Fibroblast of lung (primary cell): ENCODE data around the gene ATP2A1.

Experiments
- CTCF ChIP-seq, 2 donors: IDR thresholded peaks in 1 of 2; conservative IDR thresholded peaks in 1 of 2; 1 replicate in 1 of 2; 2 replicates in 1 of 2; pipeline ENCODE4 v1.5.1; 2011 to 2012; ENCODE audit warnings: low read length in 2 of 2, control low read depth in 1 of 2, inconsistent platforms in 1 of 2, low read depth in 1 of 2, mild to moderate bottlenecking in 1 of 2
- EZH2 ChIP-seq: IDR thresholded peaks from 2 replicates; pipeline ENCODE4 v1.5.1; 2012; ENCODE audit warnings: low read length, control low read depth, mild to moderate bottlenecking; ENCODE audit errors: missing control alignments

- no peak for TF ChIP-seq CTCF (conservative IDR thresholded peaks at IDR 0.05 in 1 of 2, IDR thresholded peaks at IDR 0.05 in 1 of 2; ENCODE audit: low read depth in 1 of 2, low read length in 2 of 2)
- TF ChIP-seq EZH2: no peak
Observed at GRCh38 chr16:28930652-28931051, 52.4 kb downstream of the ATP2A1 start.
